NCI-H510A (cell line): ENCODE data around the gene DDIT4.
"Not testable (repeated sequence)": the region's sequence is repeated elsewhere in the genome, so short reads cannot be mapped to it uniquely, and the experiment has no call there.

Source experiments
- DNase-seq: peaks from one replicate; lab custom pipeline; 2025; lab: John Stamatoyannopoulos, UW

Gene DDIT4

GRCh38 chr10:72295330-72295910, 21.7 kb downstream of the DDIT4 start:
- DNase-seq = no peak

DNA sequence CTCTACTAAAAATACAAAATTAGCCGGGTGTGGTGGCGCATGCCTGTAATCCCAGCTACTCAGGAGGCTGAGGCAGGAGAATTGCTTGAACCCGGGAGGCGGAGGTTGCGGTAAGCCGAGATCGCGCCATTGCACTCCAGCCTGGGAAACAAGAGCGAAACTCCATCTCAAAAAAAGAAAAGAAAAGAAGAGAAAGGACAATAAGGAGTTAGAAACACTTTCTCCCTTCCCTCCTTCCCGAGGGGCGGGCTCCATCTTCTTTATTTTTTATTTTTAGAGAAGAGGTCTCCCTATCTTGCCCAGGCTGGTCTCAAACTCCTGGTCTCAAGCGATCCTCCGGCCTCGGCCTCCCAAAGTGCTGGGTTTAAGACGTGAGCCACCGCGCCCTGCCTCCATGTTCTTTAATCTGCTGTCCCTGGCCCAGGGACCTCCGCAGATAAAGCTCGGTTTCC, 23.1 kb downstream of the DDIT4 start:
- DNase-seq = not testable (repeated sequence)

DNA sequence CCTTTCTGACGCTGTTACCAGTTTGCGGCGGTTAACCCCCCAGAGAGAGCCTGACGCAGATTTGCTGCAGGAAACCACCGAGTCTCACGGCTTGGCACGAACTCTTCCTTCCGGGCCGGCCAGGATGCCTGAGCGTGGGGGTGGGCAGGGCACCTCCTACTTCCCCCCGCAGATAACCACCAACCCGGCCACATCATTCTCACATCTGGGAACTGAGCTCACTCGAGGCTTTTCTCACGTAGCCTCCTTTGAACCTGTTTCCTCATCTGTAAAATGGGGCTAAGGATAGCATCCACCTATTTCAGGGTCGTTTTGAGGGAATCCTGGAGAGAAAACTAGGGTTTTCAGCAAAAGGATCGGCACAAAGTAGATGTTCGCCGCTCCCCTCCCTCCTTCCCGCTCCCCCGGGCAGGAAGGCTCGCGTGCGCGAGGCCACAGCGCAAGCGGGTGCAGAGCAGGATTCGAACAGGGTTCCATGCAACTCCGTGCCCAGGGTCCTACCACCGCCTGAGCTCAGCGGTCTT, 23.6 kb downstream of the DDIT4 start:
- DNase-seq = no peak

DNA sequence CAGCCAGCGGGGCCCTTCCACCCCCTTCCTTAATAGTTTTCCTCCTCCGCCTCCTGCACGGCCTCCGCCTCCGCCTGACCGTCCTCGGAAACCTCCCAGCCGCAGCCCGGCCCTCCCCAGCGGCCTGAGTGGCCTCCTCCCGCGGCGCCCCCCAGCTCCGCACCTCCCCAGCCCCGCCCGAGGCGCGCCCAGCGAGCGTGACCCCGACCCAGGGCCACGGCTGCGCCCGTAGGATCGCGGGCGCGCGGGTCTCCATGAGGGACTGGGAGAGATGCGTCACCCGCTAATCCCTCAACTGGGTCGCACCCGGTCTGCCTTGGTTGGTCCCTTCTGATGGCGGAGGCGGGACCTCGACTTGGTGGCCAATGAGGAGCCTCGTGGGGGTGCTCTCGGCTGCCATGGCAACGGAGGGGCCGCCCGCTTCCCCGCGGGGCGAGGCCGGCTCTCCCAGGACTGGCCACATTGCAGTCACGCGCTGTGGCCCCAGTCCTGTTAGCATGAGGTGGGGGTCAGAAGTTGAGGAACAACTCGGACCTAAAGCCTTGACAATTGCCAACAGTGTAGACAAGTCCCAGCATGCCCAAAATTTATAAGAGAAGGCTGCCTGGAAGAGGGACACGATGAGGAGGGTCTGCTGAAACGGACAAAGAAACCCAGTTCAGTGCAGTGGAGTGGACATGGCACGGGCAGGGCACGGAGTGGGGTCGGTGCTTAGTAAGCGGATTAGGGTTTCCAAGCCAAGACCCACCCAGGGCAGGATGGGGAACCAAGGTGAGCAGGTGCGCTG, 24.3 kb downstream of the DDIT4 start:
- peak; percentile 95 for DNase-seq

- DNase-seq = no peak
These were observed 25.1 kb downstream of the DDIT4 start for GRCh38 chr10:72298592-72299519.

- DNase-seq = no peak
These were observed 29.9 kb downstream of the DDIT4 start for GRCh38 chr10:72303424-72304128.

GRCh38 chr10:72306215-72306760, 32.6 kb downstream of the DDIT4 start:
- DNase-seq = no peak

DNA sequence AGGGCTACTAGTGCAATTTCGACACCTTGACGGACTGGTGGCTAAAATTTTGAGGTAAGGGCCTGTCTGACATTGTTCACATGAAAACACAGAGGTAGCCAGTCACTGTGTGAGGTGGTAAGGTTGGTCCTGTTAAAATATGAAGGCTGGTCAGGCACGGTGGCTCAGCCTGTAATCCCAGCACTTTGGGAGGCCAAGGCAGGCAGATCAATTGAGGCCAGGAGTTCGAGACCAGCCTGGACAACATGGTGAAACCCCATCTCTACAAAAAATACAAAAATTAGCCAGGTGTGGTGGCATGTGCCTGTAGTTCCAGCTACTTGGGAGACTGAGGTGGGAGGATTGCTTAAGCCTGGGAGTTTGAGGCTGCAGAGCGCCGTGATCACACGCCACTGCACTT, 34.0 kb downstream of the DDIT4 start:
- DNase-seq = not testable (repeated sequence)

GRCh38 chr10:72308320-72308987, 34.7 kb downstream of the DDIT4 start:
- no peak for DNase-seq

GRCh38 chr10:72309290-72310240, 35.8 kb downstream of the DDIT4 start:
- DNase-seq = no peak

- DNase-seq = peak; percentile 37
These were observed 36.5 kb downstream of the DDIT4 start for GRCh38 chr10:72310241-72310633.

- no peak for DNase-seq
These were observed 36.9 kb downstream of the DDIT4 start for GRCh38 chr10:72310636-72311035.

GRCh38 chr10:72311667-72312066, 37.9 kb downstream of the DDIT4 start:
- no peak for DNase-seq

DNA sequence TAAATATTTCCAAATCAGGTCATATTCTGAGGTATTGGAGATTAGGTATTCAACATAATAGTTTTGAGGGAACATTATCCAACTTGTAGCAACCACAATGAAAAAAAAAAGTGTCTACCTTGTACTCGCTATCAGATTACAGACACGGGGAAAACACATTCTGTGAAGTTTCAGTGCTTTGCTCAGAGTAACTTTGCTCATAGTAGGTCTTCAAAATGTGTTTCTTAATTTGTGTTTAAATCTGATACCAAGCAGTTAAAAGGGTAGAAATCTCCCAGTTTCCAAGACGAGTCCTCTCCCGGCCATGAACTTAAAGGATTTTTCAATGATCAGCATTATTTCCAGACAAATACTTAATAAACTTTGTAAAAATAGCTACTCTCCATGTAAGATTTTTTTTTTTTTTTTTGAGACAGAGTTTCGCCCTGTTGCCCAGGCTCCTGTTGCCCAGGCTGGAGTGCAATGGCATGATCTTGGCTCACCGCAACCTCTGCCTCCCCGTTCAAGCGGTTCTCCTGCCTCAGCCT, 39.2 kb downstream of the DDIT4 start:
- no peak for DNase-seq

- no peak for DNase-seq
These were observed 40.5 kb downstream of the DDIT4 start for GRCh38 chr10:72314263-72314662.

- no peak for DNase-seq
These were observed 41.3 kb downstream of the DDIT4 start for GRCh38 chr10:72315054-72315453.

GRCh38 chr10:72315611-72316385, 42.1 kb downstream of the DDIT4 start:
- DNase-seq = no peak

DNA sequence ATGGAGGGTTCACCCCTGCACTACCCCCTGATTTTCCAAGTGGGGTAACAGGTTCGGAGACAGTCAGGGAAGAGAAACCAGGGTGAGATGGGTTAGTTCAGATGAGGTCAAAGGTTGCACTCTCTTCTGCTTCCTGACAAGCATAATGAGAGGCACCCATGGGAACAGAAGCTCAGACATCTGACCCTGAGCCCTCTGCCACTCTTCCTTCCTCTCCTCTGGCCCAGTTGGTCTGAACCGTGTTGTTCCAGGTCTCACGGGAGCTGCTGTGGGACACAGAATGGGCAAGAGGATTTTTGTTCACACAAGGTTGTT, 42.6 kb downstream of the DDIT4 start:
- DNase-seq = no peak
